GM18861 (cell line): ENCODE data around the gene DYRK2.

Source experiments
- ATAC-seq: cut with Tn5 transposase; IDR thresholded peaks from one replicate; pipeline ENCODE4 v1.9.1; 2021; ENCODE audit not compliant: unreplicated experiment

DYRK2 gene

DNA sequence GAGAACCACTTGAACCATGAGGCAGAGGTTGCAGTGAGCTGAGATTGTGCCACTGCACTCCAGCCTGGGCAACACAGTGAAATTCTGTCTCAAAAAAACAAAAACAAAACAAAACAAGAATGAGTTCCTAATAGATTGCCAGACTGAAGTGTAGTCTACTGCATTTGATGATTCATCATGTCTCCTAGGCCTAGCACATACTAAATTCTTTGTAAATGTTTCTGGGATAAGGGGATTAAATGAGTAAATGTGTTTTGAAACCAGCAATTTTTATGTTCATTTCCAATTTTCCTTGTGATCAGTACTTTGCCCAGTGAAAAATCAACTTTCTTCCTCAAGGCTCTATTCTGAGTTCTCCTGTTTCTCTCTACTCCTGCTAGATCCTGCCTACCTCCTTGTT lies 2.9 kb upstream of the DYRK2 start:
- no peak for ATAC-seq

DNA sequence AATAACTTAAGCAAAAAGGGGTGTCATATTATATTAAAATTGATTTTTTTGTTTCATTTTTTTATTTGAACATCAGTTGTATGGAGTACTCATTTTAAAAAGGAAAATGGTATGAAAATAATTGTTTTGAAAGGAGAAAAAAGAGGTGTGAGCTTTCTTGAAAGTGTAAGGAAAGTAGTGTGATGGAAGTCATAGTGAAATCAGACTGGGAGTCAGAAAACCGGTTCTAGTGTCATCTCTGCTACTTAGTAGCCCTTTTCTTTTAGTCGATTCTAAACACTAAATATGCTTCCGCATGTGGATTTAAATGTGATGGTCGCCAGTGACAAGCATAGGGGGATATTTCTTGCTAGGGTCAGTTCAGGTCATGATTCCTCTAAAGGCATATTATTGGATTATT lies 1.8 kb upstream of the DYRK2 start:
- ATAC-seq, result no peak

DNA sequence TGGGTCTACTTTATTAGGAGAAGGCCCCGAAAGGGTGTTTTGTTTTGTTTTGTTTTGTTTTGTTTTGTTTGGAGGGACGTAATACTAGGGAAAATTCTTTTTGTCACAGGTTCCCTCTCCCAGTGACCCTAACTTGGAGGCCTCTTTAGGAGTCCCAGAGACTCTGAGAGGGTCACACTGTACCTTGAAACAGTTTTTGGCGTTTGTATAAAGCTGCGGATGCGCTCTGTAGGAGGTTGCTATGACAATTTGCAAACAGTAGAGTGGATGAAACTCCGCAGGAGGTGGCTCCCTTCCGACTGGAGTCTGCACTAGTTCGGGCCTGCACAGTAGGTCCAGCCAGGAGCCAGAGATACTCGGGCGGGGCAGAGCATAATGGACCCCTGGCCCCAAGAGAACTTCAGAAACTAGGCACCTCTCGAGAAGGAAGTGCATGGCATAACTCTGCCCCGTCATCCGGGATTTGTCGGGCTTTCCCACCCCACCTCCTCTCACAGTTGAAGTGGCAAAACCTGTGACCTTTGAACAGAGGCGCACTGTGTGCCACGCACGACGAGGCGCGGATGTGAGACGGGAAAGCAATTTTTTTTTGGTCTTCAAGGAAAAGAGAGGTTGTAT lies 1.3 kb upstream of the DYRK2 start:
- ATAC-seq, result no peak

DNA sequence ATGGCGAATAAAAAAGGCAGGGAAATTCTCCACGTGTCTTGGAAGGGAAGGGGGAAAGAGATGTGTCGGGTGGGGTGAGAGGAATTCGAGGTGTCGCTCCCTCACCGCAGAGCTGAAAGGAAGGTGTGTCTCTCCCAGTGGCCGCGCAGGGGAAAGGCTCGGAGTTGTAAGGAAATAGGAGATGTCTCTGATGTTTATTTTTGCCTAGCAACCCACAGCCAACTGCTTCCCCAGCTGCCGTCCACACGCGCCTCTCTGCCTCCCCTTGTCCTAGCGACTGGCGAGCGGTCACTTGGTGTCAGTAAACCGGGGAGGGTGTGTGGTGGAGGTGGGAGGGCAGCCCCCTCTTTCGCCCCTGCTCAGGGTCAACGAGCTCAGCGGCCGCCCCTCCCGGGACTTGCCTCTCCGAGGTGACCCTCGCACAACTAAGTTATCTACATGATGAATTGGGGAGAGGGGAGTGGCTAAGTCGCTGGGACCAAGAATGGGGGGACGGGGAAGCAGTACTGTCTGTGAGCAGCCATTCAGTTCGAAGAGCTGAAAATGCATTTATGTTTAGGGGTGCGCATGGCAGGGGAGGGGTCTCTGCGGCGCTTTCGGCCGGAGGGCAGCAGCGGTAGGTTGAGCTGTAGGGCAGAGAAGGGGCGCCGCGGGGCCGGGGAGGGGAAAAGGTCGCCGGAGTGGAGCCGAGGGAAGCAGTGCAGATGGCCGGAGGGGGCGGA lies 585 bp upstream of the DYRK2 start:
- no peak for ATAC-seq

DNA sequence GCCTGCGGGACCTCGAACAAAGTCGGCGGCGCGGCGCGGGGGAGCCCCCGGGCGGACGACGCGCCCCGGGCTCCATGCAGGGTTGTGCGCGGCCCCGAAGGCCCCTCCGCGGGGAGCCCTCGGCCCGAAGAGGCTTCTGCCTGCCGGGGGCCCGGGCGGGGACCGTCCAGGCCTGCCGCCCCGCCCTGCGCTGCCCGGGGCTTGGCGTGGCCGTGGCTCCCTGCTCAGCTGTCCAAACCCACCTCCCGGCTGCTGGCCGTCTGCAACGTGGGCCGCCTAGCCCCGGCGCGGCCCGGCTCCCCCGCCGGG lies 670 bp downstream of the DYRK2 start:
- no peak for ATAC-seq

DNA sequence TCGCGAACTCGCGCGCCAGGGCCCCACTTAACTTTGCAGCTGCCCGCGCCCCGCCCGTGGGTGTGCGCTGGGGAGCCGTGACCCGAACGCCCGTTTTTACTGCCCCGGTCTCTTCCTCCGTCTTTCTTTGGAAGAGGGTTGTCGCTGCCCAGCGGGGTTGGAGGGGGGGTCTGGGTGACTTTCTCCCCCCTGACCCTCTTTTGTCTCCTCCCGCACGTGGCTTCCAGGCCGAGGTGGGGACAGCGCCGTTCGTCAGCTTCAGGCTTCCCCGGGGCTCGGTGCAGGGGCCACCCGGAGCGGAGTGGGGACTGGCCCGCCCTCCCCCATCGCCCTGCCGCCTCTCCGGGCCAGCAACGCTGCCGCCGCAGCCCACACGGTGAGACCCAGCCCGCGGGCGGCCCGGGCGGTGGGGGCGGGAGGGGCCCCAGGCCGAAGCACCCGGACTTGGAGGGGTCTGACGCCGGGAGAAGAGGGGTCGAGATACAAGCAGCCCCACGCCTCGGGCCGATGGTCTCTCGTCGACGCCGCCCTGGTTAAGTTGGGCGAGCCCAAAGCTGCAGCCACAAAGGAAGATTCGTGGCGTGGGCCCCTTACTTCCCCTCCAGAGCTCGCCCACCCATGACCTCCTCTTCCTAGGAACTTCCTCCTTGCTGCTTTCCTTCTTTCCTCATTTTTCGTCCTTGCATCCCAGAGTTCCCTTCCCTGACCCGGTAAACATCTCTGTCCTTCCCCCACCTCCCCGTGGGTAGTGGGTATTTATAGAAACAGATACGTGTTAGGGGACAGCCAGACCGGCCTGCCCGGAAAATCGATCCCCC lies 1.2 kb downstream of the DYRK2 start:
- no peak for ATAC-seq

DNA sequence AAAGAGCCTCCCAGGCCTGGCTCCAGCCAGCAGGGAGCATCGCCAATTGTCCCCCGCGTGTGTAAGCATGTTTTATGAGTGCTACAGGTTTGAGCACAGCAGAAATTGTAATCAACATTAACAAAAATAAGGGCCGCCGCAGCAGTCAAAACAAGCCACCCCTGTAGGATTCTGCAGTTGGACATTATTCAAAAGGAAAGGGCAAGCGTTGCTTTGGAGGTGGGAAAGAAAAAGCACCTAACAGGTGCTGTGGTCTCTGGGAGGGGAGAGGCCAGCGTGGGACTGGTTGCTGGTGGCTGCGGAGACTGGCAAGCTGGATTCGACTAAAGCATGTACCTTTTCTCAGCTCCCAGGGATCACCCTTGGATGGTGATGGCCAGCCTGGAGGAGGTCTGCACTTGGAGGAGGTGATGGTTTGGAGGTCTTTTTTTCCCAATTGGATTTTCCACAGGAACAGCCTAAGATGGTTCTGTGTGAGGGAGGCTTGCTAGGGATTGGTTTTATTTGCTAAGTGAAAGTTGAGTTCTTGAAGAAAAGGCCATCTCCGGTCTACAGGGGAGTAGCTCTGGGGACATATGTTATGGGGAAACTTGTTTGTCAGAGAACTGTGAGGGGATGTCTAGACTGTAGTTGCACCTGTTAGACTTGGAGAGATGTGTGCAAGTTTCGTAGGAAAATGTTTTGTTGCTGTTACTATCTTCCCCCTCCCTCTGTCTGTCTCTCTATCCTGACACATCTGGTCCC lies 2.0 kb downstream of the DYRK2 start:
- no peak for ATAC-seq

DNA sequence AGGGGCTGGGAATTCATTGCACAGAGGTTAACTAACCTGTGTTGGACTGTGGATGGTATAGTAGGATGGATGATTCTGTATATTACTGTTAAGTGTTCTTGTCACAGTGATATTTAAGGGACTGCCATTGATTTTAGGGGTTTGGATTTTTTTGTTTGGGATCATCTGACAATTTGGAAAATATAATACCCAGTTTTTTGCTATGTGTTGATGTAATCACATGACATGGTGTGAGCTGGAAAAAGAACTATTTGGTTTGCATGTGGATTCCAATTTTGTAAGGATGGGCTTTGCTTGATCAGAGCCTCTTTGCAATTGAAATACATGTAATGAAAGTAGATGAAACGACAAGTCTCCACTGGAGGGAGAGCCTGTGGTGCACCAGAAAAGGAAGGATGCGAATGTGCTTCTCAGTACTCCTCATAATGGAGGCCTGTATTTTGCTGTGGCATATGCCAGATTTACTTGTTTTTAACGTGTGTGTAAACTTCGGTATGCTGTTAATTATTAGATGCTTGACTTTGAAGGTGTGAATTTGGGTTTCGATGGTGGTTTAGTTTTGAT lies 2.7 kb downstream of the DYRK2 start:
- no peak for ATAC-seq

DNA sequence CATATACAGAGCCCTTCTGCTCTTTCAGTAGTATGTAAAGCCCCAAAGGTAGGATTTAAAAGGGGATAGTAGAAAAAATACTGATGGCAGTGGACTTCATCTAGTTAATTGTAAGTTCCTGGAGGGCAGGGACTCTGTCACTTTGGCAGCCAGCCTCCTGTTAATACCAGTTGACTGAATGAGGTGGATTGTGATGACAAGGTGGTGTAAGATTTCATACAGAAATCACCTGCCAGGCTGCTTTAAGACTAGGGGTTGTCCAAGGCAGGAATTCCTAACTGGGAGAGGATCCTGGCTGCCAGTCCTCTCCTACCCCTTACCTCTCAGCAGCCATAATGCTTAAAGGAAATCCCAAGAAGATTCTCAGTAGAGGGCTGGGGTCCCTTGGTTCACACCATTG lies 7.3 kb downstream of the DYRK2 start:
- no peak for ATAC-seq

DNA sequence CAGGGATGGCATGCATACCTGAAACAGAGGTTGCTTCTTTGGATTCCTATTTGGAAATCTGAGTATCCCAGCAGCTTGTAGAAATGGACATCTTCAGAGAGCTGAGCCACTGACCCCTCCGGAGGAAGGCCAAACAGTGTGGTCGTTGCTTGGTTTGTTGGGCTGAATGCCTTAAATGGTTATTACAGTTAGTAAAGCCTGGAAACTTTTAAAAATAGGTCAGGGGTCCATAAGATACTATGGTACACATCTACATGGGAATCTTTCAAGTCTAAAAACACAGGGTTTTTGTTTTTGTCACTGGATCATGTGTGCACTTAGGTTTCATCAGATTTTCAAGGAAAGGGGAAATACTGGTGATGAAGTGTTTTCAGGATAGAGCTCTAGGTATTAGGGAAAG lies 7.7 kb downstream of the DYRK2 start:
- no peak for ATAC-seq

DNA sequence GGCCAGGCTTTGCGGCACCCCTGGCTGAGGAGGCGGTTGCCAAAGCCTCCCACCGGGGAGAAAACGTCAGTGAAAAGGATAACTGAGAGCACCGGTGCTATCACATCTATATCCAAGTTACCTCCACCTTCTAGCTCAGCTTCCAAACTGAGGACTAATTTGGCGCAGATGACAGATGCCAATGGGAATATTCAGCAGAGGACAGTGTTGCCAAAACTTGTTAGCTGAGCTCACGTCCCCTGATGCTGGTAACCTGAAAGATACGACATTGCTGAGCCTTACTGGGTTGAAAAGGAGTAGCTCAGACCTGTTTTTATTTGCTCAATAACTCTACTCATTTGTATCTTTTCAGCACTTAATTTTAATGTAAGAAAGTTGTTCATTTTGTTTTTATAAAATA lies 9.9 kb downstream of the DYRK2 start:
- no peak for ATAC-seq

DNA sequence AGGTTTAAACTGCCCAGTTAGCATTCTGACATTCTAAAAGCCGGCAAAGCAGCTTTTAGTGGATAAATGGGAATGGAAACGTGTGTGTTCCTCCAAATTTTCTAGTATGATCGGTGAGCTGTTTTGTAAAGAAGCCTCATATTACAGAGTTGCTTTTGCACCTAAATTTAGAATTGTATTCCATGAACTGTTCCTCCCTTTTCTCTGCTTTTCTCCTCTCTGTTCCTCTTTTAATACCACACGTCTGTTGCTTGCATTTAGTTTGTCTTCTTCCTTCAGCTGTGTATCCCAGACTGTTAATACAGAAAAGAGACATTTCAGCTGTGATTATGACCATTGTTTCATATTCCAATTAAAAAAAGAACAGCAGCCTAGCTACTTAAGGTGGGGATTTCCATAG lies 10.7 kb downstream of the DYRK2 start:
- no peak for ATAC-seq

DNA sequence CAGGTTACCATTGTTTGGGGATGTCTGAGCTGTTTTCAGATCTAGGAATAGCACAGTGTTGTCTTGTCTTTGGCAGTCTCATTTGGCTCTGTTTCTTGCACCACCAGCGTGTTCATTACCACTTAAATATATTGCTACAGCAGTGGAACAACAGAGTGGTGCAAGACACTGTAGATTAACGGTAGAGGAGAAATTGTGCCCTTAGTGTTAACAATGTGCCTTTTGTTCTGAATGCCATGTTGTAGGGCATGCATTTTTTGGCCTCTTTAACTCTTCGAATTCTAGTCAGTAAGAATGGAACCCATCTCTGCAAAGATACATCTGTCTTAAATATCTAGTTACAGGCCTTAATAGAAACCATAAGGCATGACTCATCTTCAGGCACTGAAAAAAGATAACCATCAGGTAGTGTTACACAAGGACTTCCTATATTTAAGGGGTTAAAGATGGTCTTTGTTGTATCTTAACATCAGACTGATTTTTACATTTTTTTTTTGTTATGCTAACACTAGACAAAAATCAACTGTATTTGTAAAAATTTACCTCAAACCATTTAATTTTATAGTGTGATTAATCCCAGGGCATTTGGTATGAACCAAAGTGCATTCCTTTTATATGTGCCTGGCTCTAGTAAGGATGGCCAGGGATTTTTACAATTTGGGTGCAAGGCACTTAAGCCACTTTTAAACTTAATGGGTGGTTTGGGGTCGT lies 12.9 kb downstream of the DYRK2 start:
- no peak for ATAC-seq

DNA sequence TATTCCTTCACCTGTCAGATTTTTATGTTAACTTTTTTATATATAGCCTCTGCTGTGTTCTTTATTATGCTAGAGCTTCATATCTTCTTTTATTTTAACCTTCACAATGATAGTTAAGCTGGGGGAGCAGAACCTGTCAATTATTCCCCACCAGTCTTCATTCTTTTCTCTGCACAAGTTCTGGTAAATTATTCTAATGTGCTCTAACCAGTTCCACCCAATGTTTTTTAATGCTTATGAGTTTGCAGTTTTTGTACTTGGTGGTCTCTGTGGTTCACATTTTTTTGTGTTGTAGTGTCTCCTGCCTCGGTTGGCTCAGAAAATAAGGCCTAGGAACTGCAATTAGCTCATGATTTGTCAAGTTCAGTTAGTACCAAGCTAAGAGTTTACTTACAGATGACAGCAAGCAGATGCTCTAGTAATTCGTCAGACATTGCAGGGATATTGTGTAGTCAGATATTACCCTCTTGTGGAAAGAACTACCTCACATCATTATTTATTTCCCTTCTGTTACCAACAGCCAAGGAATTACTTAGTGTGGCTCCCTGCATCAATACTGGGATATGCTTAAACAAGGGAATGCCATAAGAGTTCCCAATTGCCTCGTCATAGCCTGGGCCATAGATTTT lies 14.5 kb downstream of the DYRK2 start:
- no peak for ATAC-seq

DNA sequence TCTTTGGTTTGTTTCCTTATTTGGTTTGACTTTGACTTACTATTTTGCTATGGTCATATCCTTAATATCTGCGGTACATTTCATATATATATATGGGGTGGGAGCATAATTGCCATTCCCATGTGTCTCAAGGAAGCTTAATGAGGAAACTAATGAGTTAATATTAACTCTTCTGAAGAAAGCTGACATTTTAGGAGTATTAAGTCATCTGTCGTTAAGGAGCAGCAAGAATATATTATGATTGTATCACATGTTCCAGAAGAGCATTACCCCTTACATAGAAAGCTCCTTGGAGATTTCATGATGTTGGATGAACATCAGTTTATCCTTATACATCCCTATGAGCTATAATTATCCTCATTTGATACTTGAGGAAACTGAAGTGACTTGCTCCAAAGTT lies 15.6 kb downstream of the DYRK2 start:
- no peak for ATAC-seq

DNA sequence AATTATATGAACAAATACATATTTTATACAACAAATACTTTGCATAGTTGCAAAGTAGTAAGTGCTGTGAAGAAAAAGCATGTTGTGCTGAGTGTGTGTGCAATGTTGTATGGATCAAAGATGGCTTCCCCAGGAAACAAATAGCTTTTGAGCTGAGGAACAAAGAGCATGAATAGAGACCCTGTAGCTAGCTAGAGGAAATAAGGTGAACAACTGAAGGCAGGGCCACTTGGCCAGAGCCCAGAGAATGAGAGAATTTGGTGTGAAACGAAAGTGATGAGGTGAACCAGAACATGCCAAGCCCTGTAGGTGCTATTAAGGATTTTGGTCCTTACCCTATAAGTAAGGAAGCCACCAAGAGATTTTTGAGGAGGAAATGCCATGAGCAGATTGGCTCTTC lies 17.1 kb downstream of the DYRK2 start:
- ATAC-seq, result no peak

DNA sequence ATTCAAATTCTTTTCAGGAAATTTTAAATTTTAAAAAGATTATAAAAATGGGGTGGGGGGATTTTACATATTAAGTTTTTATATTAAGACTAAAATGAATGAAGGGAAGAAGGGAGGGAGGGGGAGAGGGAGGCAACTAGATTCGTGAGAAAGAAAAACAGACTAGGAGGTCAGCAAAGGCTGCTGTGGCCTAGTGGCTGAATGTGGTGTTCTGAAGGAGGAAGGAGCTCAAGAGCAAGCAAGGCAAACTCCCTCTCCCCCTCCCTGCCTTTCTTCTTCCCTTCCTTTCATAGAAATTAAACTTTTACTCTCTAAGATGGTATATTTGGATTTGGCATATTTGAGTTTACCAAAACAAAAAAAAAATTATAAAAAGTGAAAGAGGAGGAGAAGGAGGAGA lies 18.1 kb downstream of the DYRK2 start:
- no peak for ATAC-seq

DNA sequence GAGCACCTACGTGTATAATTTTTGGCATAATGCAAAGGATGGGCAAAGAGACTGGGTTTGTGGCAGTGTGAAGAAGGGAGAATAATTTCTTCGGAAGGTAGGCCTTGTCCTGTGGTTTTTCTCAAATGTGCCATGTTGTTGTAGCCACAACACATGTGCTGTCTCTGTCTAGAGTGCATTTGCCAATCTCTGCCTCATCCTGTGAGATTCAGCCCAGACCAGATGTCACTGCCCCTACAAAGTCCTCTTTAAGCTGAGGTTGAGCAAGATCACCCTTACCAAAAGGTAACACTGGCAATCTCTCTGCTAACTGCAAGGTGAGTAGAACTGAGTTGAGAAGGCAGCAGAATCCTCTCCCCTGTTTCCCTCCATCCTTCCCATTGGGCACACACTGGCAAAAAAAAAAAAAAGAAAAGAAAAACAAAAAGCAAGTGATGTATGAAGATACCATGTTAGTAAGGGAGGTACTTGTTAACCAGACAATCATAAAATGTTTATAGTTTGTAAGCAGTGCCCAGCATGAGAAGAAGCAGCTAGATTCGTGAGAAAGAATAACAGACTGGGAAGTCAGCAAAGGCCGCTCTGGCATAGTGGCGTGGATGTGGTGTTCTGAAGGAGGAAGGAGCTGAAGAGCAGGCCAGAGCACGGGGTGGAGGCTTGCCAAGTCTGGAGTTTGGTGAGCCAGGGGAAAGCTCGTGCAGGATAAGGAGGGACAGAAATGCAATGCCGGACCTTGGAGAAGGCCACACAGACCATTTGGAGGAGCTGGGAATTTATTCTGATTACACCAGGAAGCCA lies 18.9 kb downstream of the DYRK2 start:
- ATAC-seq, result no peak

DNA sequence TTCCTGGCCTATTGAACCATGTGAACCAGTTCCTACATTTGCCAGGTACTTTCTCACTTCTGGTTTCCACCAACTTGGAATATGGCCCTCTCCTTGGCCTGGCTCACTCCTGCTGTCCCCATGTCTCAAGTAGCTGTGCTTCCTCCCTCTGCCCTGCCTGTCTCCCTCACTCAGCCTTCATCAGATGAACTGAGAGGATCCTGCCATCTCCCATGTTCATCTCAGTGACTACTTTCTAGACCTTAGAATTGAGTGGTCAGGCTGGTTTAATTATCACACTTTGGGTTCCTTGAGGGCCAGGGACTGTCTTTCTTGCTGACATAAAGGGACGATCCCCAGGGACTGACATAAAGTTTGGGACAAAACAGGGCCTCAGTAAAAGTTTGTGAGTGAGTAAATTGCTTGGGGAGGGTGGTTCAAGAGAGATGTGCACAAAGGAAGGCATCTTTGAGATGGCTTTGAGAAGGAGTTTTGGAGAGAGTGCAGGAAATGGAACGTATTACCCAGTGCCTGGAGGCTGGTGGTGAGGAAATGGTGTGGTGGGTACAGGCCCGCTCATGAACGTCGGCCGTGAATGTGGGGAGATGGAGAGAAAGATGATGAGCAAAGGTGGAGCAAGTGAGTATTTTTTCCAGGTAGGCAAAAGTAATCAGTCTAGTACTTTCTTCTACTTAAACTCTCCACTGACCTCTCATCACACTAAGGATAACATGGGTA lies 20.8 kb downstream of the DYRK2 start:
- no peak for ATAC-seq
